Measurements from ENCODE around the gene DCAF17. TPM values are rescaled to one million over a fixed set of nuclear protein-coding genes. Genes with fewer than 3 reads are reported as not detected.

Gene DCAF17, protein sequence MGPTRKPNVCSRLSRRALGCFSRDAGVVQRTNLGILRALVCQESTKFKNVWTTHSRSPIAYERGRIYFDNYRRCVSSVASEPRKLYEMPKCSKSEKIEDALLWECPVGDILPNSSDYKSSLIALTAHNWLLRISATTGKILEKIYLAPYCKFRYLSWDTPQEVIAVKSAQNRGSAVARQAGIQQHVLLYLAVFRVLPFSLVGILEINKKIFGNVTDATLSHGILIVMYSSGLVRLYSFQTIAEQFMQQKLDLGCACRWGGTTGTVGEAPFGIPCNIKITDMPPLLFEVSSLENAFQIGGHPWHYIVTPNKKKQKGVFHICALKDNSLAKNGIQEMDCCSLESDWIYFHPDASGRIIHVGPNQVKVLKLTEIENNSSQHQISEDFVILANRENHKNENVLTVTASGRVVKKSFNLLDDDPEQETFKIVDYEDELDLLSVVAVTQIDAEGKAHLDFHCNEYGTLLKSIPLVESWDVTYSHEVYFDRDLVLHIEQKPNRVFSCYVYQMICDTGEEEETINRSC
- total RNA-seq: 21.6 and 22.4 TPM in 2 replicates
- long read RNA-seq, partial matches to known transcripts: 2 of 4 reads
- long read RNA-seq, other reads (novel, unspliced or antisense): 2 of 4 reads

- Mint-ChIP-seq H3K4me1 (peaks cover 38% of the 10 kb centered on the region), H3K4me3 (peak within 1 kb of the TSS; percentile 89), H3K27ac (ENCODE audit: unreplicated experiment) (peak within 1 kb of the TSS; percentile 89), H3K9me3 (no peaks in the 10 kb centered on the region), H3K27me3 (ENCODE audit: low read depth) (no peaks in the 10 kb centered on the region), H3K36me3 (ENCODE audit: low read depth) (peaks cover 18% of the 10 kb centered on the region)
- TF ChIP-seq, protein P1, sequence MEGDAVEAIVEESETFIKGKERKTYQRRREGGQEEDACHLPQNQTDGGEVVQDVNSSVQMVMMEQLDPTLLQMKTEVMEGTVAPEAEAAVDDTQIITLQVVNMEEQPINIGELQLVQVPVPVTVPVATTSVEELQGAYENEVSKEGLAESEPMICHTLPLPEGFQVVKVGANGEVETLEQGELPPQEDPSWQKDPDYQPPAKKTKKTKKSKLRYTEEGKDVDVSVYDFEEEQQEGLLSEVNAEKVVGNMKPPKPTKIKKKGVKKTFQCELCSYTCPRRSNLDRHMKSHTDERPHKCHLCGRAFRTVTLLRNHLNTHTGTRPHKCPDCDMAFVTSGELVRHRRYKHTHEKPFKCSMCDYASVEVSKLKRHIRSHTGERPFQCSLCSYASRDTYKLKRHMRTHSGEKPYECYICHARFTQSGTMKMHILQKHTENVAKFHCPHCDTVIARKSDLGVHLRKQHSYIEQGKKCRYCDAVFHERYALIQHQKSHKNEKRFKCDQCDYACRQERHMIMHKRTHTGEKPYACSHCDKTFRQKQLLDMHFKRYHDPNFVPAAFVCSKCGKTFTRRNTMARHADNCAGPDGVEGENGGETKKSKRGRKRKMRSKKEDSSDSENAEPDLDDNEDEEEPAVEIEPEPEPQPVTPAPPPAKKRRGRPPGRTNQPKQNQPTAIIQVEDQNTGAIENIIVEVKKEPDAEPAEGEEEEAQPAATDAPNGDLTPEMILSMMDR (conservative IDR thresholded peaks at IDR 0.05): no peak
- peak; percentile 86 for DNase-seq (ENCODE audit: low read depth, low spot score)
These were observed at the start of gene DCAF17 for GRCh38 chr2:171434013-171434989. Gene DCAF17 (plus strand): TSS chr2:171434226. CDS start chr2:171434578, 352 bp downstream.

DNA sequence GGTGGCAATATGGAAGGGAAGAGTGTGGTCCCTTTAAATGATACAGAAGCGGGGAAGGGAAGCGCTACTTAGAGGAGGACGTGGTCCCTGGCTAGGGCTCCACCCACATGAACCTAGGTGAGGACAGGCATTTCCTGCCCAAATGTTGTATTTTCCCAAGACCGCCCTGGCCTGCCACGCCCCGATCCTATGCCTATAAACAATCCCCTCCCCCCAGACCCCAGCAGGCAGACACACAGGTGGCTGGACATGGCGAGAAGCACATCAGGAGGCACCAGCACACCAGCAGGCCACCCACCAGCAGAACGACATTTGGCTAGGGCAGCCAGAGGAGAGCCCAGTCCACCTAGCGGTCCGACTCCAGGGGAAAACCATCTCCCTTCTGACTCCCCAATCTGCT is 47.4 kb upstream of the DCAF17 start:
- no peaks in the 10 kb centered on the region for H3K4me1 Mint-ChIP-seq
- H3K36me3 Mint-ChIP-seq (ENCODE audit: low read depth): peaks cover 7% of the 10 kb centered on the region
- no peak overlapping the region for H3K4me3 Mint-ChIP-seq
- H3K27me3 Mint-ChIP-seq (ENCODE audit: low read depth): no peaks in the 10 kb centered on the region
- H3K9me3 Mint-ChIP-seq: no peaks in the 10 kb centered on the region
- TF ChIP-seq, protein P1 (conservative IDR thresholded peaks at IDR 0.05): no peak
- no peak for DNase-seq (ENCODE audit: low read depth, low spot score)
- H3K27ac Mint-ChIP-seq (ENCODE audit: unreplicated experiment): no peak overlapping the region

- TF ChIP-seq, protein P1 (conservative IDR thresholded peaks at IDR 0.05): no peak
- DNase-seq (ENCODE audit: low read depth, low spot score): no peak
- H3K4me1 Mint-ChIP-seq: no peaks in the 10 kb centered on the region
- no peaks in the 10 kb centered on the region for H3K9me3 Mint-ChIP-seq
- no peak overlapping the region for H3K27ac Mint-ChIP-seq (ENCODE audit: unreplicated experiment)
- no peaks in the 10 kb centered on the region for H3K27me3 Mint-ChIP-seq (ENCODE audit: low read depth)
- peaks cover 7% of the 10 kb centered on the region for H3K36me3 Mint-ChIP-seq (ENCODE audit: low read depth)
- H3K4me3 Mint-ChIP-seq: no peak overlapping the region
These were observed 47.0 kb upstream of the DCAF17 start for GRCh38 chr2:171387052-171387451.

GRCh38 chr2:171389325-171389724 is 44.7 kb upstream of the DCAF17 start:
- Mint-ChIP-seq H3K4me1 (no peaks in the 10 kb centered on the region), H3K4me3 (no peak overlapping the region), H3K27ac (ENCODE audit: unreplicated experiment) (no peak overlapping the region), H3K9me3 (no peaks in the 10 kb centered on the region), H3K36me3 (ENCODE audit: low read depth) (peaks cover 3% of the 10 kb centered on the region), H3K27me3 (ENCODE audit: low read depth) (no peaks in the 10 kb centered on the region)
- DNase-seq (ENCODE audit: low read depth, low spot score): no peak
- TF ChIP-seq, protein P1 (conservative IDR thresholded peaks at IDR 0.05): no peak

- Mint-ChIP-seq H3K27me3 (ENCODE audit: low read depth) (no peaks in the 10 kb centered on the region), H3K27ac (ENCODE audit: unreplicated experiment) (no peak overlapping the region), H3K4me1 (no peaks in the 10 kb centered on the region), H3K36me3 (ENCODE audit: low read depth) (peaks cover 3% of the 10 kb centered on the region), H3K4me3 (no peak overlapping the region), H3K9me3 (no peaks in the 10 kb centered on the region)
- TF ChIP-seq, protein P1 (conservative IDR thresholded peaks at IDR 0.05): no peak
- no peak for DNase-seq (ENCODE audit: low read depth, low spot score)
These were observed 44.2 kb upstream of the DCAF17 start for GRCh38 chr2:171389780-171390179.

All from neural crest cell (in vitro differentiated cells).